22Rv1 (cell line): ENCODE measurements around the gene RAD51B.

ENCODE experiments used
- H3K27ac ChIP-seq: fragments of 450-650 bp; 2 replicates; pipeline ENCODE4 v1.5.1; 2017
- ZFX ChIP-seq: fragments of 450-650 bp; IDR thresholded peaks from 2 replicates; pipeline ENCODE4 v1.6.1; 2017; ENCODE audit warnings: antibody characterized with exemption, borderline replicate concordance
- TF ChIP-seq, protein P1 (sequence below): fragments of 450-650 bp; IDR thresholded peaks from 2 replicates; pipeline ENCODE4 v1.5.1; 2017; ENCODE audit warnings: mild to moderate bottlenecking

RAD51B gene

GRCh38 chr14:68590201-68590522 lies 770.6 kb downstream of the RAD51B start:
- H3K27ac ChIP-seq: no peak overlapping the region
- TF ChIP-seq ZFX: no peak
- TF ChIP-seq, protein P1, sequence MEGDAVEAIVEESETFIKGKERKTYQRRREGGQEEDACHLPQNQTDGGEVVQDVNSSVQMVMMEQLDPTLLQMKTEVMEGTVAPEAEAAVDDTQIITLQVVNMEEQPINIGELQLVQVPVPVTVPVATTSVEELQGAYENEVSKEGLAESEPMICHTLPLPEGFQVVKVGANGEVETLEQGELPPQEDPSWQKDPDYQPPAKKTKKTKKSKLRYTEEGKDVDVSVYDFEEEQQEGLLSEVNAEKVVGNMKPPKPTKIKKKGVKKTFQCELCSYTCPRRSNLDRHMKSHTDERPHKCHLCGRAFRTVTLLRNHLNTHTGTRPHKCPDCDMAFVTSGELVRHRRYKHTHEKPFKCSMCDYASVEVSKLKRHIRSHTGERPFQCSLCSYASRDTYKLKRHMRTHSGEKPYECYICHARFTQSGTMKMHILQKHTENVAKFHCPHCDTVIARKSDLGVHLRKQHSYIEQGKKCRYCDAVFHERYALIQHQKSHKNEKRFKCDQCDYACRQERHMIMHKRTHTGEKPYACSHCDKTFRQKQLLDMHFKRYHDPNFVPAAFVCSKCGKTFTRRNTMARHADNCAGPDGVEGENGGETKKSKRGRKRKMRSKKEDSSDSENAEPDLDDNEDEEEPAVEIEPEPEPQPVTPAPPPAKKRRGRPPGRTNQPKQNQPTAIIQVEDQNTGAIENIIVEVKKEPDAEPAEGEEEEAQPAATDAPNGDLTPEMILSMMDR: no peak

GRCh38 chr14:68591786-68592185 lies 772.2 kb downstream of the RAD51B start:
- TF ChIP-seq, protein P1: no peak
- no peak for TF ChIP-seq ZFX
- H3K27ac ChIP-seq: no peak overlapping the region

DNA sequence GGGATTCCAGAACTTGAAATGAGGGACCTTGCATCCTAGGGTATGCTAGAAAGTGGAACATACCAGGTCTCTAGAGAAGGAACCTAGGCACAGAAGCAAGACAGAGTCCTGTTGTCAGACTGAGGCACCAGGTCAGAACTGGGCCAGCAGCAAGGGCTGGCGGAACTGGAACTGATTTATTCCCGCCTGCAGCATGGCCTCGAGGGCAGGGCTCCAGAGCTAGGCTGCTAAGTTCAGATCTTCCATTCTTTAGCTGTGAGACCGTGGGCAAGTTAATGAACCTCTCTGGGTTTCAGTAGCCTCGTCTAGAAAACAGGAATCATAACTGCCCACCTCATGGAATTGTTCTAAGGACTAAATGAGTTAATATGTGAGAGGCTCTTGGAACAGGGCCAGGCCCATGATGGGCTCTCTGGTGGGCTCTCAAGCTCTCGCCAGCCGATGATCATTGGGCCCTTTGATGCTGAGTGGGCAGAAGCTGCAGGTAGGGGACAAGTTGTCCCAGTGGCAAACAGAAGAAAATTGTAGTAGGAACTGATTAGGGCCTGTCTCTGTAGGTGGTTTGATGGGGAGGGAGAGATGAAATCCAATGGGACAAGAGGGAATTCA lies 773.5 kb downstream of the RAD51B start:
- no peak overlapping the region for H3K27ac ChIP-seq
- TF ChIP-seq ZFX: no peak
- TF ChIP-seq, protein P1: no peak

DNA sequence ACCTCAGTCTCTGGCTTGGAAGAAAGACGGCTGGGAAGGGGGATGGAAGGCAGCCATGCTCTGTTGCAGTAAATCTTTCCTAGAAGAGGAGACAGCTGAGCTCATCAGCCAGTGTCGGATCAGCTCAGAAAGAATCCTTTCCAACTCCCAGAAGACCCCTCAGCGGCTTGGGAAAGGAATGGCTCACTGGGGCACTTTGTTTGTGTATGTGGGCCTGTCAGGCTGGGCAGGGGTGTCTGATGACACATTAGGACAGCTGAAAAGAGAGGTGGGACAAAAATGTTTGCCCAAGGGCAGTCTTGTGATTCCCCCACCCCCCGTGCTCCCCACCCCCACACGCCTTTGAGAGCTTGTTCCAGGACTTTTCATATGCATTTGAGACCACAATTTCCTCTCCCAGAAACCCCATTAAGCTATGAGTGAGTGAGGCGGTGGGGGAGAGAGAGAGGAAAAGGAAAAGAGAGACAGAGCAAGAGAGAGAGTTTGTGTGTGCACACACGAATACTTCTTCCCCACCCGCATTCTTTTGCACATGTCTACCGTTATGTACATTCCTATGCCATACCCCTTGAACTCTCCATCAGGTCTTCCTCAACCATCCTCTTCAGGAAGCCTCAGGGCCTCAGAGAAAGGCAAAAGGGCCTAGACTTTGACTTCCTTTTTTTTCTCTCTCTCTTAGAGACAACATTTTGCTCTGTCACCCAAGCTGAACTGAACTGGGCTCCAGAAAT lies 774.4 kb downstream of the RAD51B start:
- no peak overlapping the region for H3K27ac ChIP-seq
- TF ChIP-seq, protein P1: no peak
- no peak for TF ChIP-seq ZFX

DNA sequence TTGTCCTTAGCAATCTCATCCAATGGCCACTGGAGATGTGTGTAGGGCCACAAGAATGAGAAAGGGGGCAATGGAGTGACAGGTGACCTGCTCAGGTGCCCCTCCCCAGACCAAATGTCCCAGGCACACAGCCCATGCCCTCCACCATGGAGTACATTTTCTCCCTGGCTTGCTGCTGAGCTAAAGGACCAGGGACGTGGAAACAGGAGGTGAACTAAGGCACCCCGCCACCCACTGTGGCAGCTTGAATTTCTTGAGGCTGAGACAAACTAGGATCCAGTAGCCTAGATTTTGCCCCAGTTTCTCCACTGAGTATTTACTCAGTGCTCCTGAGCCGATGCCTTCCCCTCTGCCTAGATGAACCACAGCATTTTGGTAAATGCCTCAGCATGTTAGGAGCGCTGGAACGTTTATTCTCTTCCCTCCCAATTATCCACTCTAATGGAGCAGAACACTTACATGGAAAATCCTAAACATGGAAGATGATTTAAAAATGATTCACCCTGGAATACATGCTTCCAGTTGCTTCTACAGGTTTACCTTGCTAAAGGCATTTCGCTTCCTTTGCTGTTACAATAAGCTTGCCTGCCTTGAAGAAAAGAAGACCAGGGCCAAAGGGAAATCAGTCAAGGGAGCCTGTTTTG lies 775.3 kb downstream of the RAD51B start:
- H3K27ac ChIP-seq: no peak overlapping the region
- TF ChIP-seq, protein P1: no peak

GRCh38 chr14:68596211-68596610 lies 776.6 kb downstream of the RAD51B start:
- TF ChIP-seq, protein P1: no peak
- TF ChIP-seq ZFX: no peak
- no peak overlapping the region for H3K27ac ChIP-seq

DNA sequence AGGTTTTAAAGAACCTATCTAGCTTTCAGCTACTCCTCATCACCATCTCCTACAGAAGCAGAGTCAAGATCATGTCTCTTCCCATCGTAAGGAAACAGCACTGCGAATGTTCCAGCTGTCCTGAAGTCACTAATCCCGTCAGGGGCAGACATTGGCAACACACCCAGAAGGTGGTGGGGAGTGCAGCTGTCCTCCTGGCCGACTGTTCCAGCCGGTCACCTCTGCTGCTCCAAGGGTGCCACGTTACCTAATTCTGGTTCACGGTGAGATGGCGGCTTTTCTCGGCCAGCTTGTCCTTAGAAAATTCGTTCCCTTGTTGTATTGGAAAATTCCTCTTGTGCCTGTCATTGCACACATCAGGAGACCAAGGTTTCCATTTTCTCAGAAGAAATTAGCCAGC lies 777.1 kb downstream of the RAD51B start:
- no peak overlapping the region for H3K27ac ChIP-seq
- TF ChIP-seq, protein P1: no peak
- TF ChIP-seq ZFX: no peak
